HG02678 (cell line): Measurements from ENCODE around the gene SEC14L5.

ENCODE experiments used
- ATAC-seq: cut with Tn5 transposase; IDR thresholded peaks from one replicate; pipeline ENCODE4 v1.9.1; 2021; ENCODE audit warnings: mild to moderate bottlenecking, moderate library complexity; ENCODE audit not compliant: unreplicated experiment

Gene SEC14L5

GRCh38 chr16:5062790-5063765 lies 104.9 kb downstream of the SEC14L5 start:
- no peak for ATAC-seq

GRCh38 chr16:5064915-5065314 lies 106.8 kb downstream of the SEC14L5 start:
- no peak for ATAC-seq

GRCh38 chr16:5065326-5065725 lies 107.2 kb downstream of the SEC14L5 start:
- no peak for ATAC-seq

- ATAC-seq, result no peak
Measured at GRCh38 chr16:5065813-5066212, 107.7 kb downstream of the SEC14L5 start, which contains the start of gene C16orf89. C16orf89 (minus strand) TSS chr16:5065956; CDS start chr16:5065908, 48 bp downstream.

- ATAC-seq, result no peak
Measured at GRCh38 chr16:5066511-5066910, 108.4 kb downstream of the SEC14L5 start.
